Measurements from ENCODE around the gene NFIX.
"Not testable (repeated sequence)": the region's sequence is repeated elsewhere in the genome, so short reads cannot be mapped to it uniquely, and the experiment has no call there.

Gene NFIX

GRCh38 chr19:12957389-12957952 lies 37.8 kb upstream of the NFIX start:
- not testable (repeated sequence) for DNase-seq (ENCODE audit: low spot score)

DNA sequence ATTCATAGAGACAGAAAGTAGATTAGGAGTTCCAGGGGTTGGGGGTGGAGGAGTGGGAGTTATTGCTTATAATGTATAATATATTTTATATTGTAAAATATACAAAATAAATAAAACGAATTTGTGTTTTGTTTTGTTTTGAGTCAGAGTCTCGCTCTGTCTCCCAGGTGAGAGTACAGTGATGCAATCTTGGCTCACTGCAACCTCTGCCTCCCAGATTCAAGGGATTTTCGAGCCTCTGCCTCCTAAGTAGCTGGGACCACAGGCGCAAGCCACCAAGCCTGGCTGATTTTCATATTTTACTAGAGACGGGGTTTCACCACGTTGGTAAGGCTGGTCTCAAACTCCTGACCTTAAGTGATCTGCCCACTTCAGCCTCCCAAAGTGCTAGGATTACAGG lies 35.8 kb upstream of the NFIX start:
- DNase-seq (ENCODE audit: low spot score): no peak

DNA sequence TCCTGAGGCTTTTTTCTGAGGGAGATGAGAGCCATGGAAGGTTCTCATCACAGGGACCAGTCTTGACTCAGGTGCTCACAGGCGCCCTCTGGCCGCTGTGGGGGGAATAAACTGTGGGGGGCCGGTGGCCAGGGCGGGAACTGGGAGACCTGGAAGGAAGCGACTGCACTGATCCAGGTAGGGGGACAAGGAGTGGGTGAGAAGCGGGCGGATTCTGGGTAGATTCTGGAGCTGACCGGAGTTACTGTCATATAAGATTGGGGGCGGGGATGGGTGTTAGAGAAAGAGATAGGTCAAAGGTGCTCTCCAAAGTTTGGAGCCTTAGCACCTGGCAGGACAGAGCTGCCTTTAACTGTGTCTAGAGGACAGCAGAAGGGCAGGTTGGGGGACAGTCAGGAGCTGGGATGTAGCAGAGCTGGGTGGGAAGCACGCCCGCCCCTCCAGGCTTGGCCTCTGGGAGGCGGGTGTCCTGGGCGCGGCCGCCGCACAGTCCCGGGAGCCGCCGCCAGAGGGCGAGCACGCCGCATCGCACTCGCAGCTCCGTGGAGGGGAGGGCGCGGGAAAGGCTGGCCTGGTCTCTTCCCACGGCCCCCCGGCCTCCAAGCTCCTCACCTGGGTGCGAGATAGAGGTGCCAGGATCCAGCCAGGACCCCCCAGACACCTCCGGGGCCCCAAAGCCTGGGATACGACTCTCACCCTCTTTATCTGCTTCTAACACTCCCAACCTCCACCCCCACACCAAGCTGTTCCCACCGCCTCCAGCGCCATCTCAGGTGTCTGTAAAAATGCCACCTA lies 30.1 kb upstream of the NFIX start:
- peak; percentile 88 for DNase-seq (ENCODE audit: low spot score)

GRCh38 chr19:12965812-12966135 lies 29.5 kb upstream of the NFIX start:
- no peak for DNase-seq (ENCODE audit: low spot score)

GRCh38 chr19:12967907-12968306 lies 27.4 kb upstream of the NFIX start:
- DNase-seq (ENCODE audit: low spot score): no peak

DNA sequence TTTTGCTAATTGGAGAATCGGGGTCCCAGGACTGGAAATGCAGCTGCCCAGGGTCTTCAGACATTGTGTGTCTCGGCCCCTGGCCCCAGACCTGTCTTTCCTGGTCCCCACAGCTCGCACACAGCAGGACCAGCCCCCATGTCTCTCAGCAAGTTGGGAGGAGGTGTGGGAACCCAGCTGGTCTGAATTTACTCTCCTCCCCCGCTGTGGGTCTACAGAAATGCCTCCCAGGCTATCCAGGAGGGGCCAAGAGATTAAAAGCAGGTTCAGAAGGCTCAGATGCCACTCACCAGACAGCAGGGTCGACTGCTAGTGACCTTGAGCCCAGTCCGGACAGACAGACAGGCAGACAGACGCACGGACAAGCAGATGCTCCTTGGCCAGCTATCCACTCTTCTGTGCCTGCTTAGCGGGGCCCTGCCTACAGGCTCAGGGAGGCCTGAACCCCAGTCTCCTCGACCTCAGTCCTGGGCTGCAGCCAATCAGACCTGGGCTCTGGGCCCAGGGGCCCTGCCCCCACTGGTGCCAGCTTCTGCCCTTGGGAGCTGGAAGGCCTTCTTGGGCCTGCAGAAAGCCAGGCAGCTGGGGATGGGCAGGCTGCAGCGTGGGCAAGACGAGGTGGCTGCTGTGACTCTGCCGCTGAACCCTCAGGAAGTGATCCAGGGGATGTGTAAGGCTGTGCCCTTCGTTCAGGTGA lies 25.8 kb upstream of the NFIX start, which contains the start of gene DAND5:
Gene DAND5 (plus strand): TSS at position 285 of the 697 bp plus-strand sequence. CDS start 85 bp downstream, at position 370.
- no peak for DNase-seq (ENCODE audit: low spot score)

DNA sequence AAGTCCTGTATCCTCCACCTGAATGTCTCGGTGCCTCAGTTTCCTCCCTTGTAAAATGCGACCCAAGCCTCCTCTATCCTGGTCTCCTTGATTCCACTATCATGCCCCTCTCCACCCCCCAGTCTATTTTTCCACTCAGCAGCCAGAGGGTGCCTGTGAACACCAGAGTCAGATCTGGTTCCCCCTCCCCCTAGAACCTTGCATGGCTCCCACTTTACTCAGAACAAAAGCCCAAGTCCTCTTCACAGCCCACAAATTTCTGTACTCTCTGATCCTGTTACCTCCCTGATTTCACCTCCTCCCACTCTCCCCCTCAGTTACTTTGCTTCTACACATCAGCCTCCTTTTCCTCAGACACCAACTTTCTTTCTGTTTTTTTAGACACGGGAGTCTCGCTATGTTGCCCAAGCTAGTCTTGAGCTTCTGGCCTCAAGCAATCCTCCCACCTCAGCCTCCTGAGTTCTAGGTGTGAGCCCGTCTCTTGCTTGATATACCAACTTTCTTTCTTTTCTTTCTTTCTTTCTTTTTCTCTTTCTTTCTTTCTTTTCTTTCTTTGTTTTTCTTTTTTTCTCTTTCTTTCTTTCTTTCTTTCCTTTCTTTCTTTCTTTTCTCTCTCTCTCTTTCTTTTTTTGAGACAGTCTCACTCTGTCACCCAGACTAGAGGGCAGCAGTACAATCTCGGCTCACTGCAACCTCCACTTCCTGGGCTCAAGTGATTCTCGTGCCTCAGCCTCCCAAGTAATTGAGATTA lies 25.0 kb upstream of the NFIX start:
- DNase-seq (ENCODE audit: low spot score): no peak

GRCh38 chr19:12973236-12973635 lies 22.0 kb upstream of the NFIX start:
- DNase-seq (ENCODE audit: low spot score): no peak

DNA sequence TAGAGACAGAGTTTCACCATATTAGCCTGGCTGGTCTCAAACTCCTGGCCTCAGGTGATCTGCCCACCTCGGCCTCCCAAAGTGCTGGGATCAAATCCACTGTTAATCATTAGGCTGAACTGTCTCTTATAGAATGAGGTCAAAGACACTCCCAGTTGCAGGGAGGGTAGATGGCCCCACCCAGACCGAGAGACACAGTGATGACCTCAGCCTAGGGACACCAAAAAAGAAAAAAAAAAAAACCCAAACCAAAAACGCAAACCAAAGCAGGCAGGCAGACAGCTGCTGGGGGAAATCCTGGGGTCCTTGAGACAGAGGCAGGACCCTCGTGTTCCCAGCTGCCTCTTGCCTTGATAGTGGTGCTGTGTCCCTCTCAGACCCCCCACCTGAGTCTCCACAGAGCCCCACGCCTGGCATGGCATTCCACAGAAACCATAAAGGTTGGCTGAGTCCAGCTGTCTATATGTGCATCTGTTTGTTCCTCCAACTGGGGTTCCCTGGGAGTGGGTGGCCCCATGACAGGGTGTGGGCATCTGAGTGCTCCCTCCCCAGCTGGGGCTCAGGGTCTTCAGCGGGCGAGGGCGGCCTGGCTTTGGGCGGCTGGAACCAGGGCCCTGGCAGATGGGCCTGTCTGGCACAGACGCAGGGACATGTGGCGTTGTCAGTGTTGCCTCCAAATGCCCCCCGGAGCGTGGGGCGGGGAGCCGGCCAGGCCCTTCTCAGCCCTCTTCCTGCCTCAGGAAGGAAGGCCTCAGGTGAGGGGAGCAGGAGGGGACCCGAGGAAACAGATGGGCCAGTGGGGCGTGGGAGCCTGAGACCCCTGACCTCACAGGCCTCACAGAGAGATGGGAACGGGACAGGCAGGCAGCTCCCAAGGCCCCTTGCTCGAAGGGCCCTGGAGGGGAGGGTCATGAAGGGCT lies 20.7 kb upstream of the NFIX start:
- peak; percentile 73 for DNase-seq (ENCODE audit: low spot score)

- no peak for DNase-seq (ENCODE audit: low spot score)
These were observed 20.0 kb upstream of the NFIX start for GRCh38 chr19:12975221-12975741.

DNA sequence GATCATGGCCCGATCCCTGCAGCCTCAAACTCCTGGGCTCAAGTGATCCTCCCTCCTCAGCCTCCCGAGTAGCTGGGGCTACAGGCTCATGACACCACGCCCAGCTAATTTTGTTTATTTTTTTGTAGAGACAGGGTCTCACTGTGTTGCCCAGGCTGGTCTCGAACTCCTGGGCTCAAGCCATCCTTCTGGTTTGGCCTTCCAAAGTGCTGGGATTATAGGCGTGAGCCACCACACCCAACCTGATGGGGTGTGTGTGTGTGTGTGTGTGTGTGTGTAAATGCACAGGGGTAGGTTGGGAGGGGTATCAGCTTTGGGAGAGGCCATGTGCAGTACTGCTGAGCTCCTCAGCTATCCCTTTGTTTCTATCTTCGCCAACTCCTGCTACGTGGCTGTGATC lies 19.2 kb upstream of the NFIX start:
- DNase-seq (ENCODE audit: low spot score): not testable (repeated sequence)

GRCh38 chr19:12979974-12980373 lies 15.3 kb upstream of the NFIX start:
- DNase-seq (ENCODE audit: low spot score): no peak

DNA sequence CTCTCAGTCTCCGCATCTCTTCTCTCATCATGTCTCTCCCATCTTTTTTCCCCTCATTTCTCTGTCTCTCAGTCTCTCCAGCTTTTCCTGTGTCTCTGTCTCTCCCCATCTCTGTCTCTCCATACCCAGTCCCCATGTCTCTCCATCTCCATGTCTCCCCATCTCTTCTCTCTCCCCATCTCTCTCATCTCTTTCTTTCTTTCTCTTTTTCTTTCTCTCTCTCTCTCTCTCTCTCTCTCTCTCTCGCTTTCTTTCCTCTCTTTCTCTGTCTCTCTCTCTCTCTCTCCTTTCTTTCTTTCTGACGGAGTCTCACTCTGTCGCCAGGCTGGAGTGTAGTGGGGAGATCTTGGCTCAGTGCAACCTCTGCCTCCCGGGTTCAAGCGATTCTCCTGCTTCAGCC lies 12.6 kb upstream of the NFIX start:
- no peak for DNase-seq (ENCODE audit: low spot score)

DNA sequence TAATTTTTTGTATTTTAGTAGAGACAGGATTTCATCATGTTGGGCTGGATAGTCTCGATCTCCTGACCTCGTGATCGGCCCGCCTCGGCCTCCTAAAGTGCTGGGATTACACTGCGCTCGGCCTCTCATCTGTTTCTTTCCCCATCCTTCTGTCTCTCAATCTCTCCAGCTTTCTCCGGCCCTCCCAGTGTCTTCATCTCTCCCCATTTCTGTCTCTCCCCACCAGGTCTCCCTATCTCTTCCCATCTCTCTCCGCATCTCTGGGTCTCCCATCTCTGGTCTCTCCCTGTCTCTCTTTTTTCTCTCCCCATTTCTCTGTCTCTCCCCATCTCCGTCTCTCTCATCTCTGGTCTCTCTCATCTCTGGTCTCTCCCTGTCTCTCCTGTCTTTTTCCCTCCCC lies 12.2 kb upstream of the NFIX start:
- DNase-seq (ENCODE audit: low spot score): no peak

DNA sequence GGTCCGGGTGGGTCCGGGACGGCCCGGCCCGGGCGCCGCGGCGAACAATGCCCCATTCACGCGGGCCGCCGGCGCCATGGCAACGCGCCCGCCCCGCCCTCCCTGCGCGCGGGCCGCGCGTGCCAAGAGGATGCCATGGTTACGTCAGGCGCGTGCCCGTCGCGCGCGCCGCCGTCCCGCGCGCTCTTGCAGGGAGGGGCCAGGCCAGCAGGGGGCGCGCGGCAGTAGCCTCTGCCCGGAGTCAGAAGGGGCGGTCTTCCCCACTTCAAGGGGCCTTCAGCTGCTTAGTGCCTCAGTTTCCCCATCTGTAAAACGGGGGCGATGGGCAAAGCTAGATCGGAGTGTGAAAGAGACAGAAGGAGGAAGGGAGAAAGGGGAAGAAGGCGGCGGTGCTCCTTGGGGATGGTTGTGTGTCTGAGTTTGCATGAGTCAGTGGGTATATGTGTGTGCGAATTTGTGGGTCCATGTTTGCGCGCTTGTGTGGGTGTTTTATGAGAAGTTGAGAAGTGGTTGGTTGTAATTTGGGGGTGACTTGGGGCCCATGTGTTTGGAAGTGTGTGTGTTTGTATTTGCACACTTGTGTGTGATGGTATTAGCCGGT lies 11.6 kb upstream of the NFIX start:
- peak; percentile 85 for DNase-seq (ENCODE audit: low spot score)

- DNase-seq (ENCODE audit: low spot score): no peak
These were observed 11.1 kb upstream of the NFIX start for GRCh38 chr19:12984143-12984627.

- no peak for DNase-seq (ENCODE audit: low spot score)
These were observed 10.6 kb upstream of the NFIX start for GRCh38 chr19:12984683-12985048.

DNA sequence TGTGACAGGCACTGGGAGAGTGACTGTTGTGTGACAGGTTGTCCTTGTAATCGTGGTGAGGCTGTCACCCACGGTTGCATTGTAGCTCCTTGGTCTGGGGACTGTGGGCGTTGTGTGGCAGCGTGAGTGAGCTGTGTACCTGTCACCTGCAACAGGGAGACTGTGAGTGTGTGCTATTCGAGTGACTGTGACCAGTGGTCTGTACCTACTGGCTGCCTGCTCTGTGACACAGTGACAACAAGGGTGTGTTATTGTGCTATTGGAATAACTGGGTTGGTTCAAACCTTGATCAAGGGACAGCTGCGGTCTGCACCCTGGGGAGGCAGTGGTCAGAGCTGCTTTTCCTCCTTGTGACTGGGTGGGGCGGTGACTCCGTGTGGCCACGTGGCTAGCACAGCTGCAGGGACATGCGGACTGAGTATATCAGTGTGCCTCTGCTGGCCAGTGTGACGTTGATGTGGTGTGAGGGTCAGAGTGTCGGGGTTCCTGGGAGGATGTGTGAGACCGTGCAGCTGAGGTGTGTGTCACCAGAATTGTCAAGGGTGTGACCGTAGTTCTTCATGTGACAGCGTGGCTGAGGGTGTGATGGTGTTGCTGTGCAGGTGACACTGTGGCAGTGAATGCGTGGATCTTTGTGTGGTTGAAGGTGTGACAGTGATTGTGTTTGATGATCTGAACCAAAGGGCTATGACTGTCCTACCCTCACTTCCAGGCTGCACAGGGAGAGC lies 10.1 kb upstream of the NFIX start:
- DNase-seq (ENCODE audit: low spot score): no peak

DNA sequence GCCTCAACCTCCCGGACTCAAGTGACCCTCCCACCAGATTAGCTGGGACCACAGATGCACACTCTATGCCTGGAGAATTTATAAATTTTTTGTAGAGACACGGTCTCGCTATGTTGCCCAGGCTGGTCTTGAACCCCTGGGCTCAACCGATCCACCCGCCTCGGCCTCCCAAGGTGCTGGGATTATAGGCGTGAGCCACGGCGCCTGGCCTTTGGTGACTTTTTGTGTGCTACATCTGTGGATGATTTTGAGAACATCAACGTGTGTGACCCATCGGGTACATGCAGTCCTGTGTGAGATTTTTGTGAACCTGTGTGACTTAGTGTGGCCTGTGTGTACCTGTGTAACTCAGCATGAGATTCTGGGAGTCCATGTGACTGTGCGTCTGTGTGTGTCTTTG lies 8.5 kb upstream of the NFIX start:
- no peak for DNase-seq (ENCODE audit: low spot score)

- DNase-seq (ENCODE audit: low spot score): no peak
These were observed 8.1 kb upstream of the NFIX start for GRCh38 chr19:12987190-12987589.

Data from hematopoietic multipotent progenitor cell treated with erythropoietin and hydrocortisone succinate and interleukin-3 and kit ligand, for 15 days (in vitro differentiated cells).